HG02610 (cell line): ENCODE results near the gene FBLN7.
"Not testable (repeated sequence)": the region's sequence is repeated elsewhere in the genome, so short reads cannot be mapped to it uniquely, and the experiment has no call there.

ENCODE experiments used
- ATAC-seq: cut with Tn5 transposase; IDR thresholded peaks from one replicate; pipeline ENCODE4 v1.9.1; 2021; ENCODE audit warnings: mild to moderate bottlenecking, moderate library complexity; ENCODE audit not compliant: unreplicated experiment

FBLN7 gene

GRCh38 chr2:112181571-112182290, 43.5 kb downstream of the FBLN7 start:
- ATAC-seq: no peak

GRCh38 chr2:112182581-112183034, 44.4 kb downstream of the FBLN7 start:
- ATAC-seq: no peak

- ATAC-seq: no peak
Observed at GRCh38 chr2:112183327-112184025, 45.3 kb downstream of the FBLN7 start.

- ATAC-seq: no peak
Observed at GRCh38 chr2:112184121-112184520, 45.9 kb downstream of the FBLN7 start.

- ATAC-seq: no peak
Observed at GRCh38 chr2:112185131-112185530, 46.9 kb downstream of the FBLN7 start.

GRCh38 chr2:112187046-112187715, 49.0 kb downstream of the FBLN7 start:
- ATAC-seq: no peak

GRCh38 chr2:112187805-112188596, 49.8 kb downstream of the FBLN7 start:
- ATAC-seq: no peak

- no peak for ATAC-seq
Observed at GRCh38 chr2:112189001-112189556, 50.9 kb downstream of the FBLN7 start.

- ATAC-seq: no peak
Observed at GRCh38 chr2:112194028-112194427, 55.8 kb downstream of the FBLN7 start.

- ATAC-seq: no peak
Observed at GRCh38 chr2:112194482-112194881, 56.3 kb downstream of the FBLN7 start.

- ATAC-seq: no peak
Observed at GRCh38 chr2:112195167-112195766, 57.1 kb downstream of the FBLN7 start.

GRCh38 chr2:112195950-112196349, 57.8 kb downstream of the FBLN7 start:
- no peak for ATAC-seq

GRCh38 chr2:112197868-112198267, 59.7 kb downstream of the FBLN7 start:
- no peak for ATAC-seq

- ATAC-seq: no peak
Observed at GRCh38 chr2:112198780-112199179, 60.6 kb downstream of the FBLN7 start.

- no peak for ATAC-seq
Observed at GRCh38 chr2:112199188-112199587, 61.0 kb downstream of the FBLN7 start.

GRCh38 chr2:112201696-112202430, 63.7 kb downstream of the FBLN7 start:
- no peak for ATAC-seq

- no peak for ATAC-seq
Observed at GRCh38 chr2:112204411-112204810, 66.2 kb downstream of the FBLN7 start.

- ATAC-seq: not testable (repeated sequence)
Observed at GRCh38 chr2:112207905-112208304, 69.7 kb downstream of the FBLN7 start.

GRCh38 chr2:112216167-112216566, 78.0 kb downstream of the FBLN7 start:
- ATAC-seq: no peak

- no peak for ATAC-seq
Observed at GRCh38 chr2:112217854-112218253, 79.7 kb downstream of the FBLN7 start.
